GM19324 (cell line): ENCODE results near the gene STATH.
"Not testable (repeated sequence)": the region's sequence is repeated elsewhere in the genome, so short reads cannot be mapped to it uniquely, and the experiment has no call there.

Source experiments
- ATAC-seq: cut with Tn5 transposase; IDR thresholded peaks from one replicate; pipeline ENCODE4 v1.9.1; 2021; ENCODE audit warnings: mild to moderate bottlenecking, moderate library complexity; ENCODE audit not compliant: unreplicated experiment, low FRiP score

STATH gene

DNA sequence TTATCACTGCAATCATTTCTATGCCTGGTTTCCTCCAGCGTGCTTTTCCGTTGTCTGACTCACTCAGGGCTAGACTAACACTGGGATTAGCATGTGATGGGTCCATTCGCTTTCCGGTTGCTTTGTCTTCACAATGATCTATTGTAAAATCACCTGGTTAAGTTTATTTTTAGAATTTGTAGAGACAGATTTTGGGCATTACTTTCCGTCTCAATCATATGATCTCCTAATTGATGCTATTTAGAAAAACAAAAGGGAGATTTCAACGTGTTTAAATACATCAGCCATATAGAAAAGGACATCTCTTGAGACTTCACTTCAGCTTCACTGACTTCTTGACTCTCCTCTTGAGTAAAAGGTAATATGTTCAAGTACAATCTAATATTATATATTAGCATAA, 54.4 kb downstream of the STATH start, which contains the start of gene HTN1:
TSS of gene HTN1 (plus strand) at position 301 of the 400 bp plus-strand sequence. CDS start 2,639 bp downstream, outside the sequence.
- not testable (repeated sequence) for ATAC-seq
